ENCODE results near the gene ATP2B2.

The ATP2B2 gene

DNA sequence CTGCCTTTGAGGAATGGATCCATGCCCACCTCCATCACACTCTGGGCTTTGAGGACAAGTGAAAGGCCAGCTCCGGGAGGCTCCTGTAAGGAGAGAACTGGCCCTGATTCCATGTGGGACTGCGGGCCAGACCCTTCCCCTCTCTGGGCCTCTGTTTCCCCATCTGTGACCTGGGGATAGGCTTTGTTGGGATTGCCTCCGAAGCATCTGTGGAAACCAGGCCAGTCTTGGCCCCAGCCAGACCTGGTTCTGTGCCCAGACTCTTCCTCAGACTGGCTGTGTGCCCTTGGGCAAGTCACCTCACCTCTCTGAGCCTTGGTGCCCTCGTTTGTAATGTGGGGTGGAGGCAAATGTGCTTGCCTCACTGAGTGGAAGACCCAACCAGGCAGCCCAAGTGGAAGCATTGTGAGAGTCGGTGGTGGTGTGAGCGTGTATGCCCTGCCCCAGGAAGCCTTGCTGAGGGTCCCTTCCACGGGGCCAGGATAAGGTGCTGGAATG is 163.4 kb downstream of the ATP2B2 start:
- DNase-seq (ENCODE audit: extremely low read depth, low read depth) = no peak
- TF ChIP-seq, protein P1, sequence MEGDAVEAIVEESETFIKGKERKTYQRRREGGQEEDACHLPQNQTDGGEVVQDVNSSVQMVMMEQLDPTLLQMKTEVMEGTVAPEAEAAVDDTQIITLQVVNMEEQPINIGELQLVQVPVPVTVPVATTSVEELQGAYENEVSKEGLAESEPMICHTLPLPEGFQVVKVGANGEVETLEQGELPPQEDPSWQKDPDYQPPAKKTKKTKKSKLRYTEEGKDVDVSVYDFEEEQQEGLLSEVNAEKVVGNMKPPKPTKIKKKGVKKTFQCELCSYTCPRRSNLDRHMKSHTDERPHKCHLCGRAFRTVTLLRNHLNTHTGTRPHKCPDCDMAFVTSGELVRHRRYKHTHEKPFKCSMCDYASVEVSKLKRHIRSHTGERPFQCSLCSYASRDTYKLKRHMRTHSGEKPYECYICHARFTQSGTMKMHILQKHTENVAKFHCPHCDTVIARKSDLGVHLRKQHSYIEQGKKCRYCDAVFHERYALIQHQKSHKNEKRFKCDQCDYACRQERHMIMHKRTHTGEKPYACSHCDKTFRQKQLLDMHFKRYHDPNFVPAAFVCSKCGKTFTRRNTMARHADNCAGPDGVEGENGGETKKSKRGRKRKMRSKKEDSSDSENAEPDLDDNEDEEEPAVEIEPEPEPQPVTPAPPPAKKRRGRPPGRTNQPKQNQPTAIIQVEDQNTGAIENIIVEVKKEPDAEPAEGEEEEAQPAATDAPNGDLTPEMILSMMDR (IDR thresholded peaks at IDR 0.05; ENCODE audit: low read depth, low read length) = no peak

DNA sequence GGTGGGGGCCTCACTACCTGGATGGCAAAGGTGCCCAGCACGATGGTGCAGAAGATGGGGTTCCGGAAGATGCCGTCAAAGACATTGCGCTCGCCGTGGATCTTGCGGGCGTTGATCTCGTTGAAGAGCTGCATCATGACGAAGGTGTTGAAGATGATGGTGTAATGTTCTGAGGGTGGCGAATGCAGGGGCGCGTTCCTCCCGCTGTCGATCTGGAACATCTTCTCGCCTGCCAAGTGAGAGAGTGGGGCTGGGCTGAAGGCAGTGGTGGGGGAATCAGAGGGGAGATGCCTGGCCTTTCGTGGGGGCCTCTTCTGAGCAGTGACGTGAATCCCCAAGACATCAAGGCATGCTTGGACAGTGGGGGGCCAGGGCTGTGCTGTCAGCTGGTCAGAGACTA is 164.9 kb downstream of the ATP2B2 start:
- TF ChIP-seq, protein P1 (IDR thresholded peaks at IDR 0.05; ENCODE audit: low read depth, low read length) = no peak
- no peak for DNase-seq (ENCODE audit: extremely low read depth, low read depth)

DNA sequence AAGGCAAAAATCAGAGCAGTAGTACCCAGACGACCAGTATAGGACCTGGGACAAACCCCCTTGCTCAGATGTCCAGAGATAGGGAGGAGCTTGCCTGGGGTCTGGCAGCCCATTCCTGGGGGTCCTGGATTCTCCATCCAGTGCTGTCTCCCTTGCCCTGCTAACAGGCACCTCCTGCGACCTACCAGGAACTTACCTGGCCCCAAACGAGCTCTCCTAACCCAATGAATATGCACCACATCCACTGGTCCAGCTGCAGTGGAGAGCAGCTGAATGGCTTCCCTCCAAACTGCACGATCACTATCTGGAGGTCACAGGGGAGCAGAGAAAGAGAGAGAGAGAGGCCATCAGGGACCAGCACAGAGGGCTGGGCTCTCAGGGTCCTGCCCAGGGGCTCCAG is 165.3 kb downstream of the ATP2B2 start:
- TF ChIP-seq, protein P1 (IDR thresholded peaks at IDR 0.05; ENCODE audit: low read depth, low read length) = no peak
- no peak for DNase-seq (ENCODE audit: extremely low read depth, low read depth)

DNA sequence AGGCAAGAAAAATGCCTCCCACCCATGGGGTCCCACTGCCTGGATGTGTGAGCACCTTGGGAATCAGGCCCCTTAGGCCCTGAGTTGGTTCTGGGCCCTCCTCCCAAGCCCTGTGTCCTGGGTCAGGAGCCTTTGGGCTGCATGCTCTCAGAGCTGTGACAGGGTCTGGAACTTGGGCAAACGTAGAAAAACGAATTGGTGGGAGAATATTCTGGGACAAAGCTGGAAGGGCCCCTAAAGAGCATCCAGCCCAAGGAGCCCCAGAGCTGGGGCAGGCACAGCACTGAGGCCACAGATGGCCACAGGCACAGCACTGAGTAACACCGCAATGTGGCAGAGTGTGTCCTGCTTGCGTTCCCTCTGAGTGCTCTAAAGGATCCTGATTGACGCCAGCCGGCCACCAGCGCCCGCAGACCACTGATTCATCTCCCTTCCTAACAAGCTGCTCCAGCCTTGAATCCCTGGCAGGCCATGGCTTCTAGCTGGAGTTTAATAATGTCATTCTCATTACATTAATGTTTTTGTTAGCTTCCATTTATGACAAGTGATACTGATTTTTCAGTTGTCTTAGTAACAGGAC is 165.9 kb downstream of the ATP2B2 start:
- DNase-seq (ENCODE audit: extremely low read depth, low read depth) = no peak
- TF ChIP-seq, protein P1 (IDR thresholded peaks at IDR 0.05; ENCODE audit: low read depth, low read length) = no peak

DNA sequence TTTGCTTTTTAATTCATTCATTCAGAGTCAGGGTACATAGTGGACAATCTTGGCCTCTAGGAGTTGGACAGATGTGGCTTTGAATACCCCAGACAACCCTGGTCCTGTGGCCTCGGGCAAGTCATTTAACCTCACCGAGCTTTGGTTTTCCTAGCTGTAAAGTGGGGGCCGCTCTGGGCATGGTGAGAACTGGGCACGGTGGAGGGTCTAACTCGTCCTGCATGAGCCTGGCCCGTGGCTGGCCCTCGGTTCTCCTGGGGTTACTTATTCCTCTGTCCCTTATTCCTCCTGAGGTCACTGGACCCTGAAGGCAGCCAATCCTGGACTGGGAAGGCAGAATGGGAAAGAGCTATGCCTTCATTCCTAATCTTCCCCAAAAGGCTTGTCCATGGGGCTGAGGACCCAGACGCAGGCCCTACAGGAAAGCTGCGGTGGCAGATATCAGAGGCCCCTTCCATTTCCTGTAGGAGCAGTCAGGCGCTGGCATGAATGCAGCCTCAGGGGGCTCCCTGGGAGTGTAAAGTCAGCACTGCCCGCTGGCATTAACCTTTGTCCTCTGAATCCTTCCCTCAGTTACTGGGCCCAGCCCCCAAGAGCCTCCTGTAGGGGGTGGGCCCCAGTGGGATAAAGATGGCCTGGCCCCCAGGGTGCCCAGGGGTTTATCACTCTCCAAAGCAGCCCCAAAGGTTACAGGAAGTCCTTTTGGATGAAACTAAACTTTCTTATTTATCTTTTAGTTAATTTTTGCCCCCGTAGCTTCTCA is 166.6 kb downstream of the ATP2B2 start:
- DNase-seq (ENCODE audit: extremely low read depth, low read depth) = no peak
- TF ChIP-seq, protein P1 (IDR thresholded peaks at IDR 0.05; ENCODE audit: low read depth, low read length) = no peak

DNA sequence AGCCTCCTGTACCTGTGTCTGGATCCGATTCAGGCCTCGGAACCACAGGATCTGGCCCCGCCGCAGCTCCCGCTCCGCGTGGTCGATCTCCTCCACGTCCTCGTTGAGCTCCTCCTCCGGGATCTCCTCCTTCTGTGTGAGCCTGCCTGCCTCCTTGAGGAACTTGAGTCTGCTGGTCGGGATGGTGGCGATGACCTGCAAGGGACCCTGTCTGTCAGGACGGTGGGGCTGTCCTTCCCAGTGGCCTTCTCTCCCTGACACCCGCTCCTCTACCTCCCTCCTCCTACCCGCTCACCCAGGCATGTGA is 167.3 kb downstream of the ATP2B2 start:
- TF ChIP-seq, protein P1 (IDR thresholded peaks at IDR 0.05; ENCODE audit: low read depth, low read length) = no peak
- DNase-seq (ENCODE audit: extremely low read depth, low read depth) = no peak

DNA sequence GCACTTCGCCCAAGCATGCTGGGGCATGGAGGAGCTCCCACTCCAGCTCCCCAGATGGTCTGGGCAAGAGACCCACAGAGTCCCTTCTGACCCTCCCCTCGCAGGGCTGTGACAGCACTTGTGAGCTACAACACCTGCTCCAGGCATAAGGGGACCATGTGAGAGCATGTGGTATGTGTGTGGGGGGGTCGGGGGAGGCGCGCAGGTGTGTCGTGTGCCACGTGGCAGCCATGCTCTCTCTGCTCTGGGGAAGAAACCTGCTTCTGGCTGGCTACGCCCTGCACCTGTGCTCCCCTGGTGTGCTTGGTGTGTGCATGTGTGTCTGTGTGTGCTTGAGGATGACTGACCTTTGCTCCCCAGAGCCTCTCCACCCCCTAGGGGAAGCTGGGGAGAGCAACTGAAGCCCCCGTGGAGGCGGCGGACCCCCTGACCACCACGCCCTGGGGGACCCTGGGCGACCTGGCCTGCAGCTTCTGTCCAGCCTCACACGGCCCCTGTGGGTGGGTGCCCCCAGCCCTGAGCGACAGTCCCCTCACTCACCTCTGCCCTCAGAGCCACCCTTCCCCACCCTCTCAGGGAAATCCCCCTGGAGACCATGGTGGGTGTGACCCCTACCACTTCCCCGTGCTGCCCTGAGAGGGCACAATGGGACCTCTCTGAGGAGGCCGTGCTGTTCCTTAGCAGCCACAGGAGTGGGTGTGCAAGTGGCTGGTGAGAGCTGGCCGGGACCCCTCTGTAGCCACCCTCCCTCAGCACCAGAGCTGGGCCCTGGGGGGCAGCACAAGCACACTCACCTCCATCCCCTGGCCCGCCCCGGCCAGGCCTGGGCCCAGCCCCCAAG is 167.8 kb downstream of the ATP2B2 start:
- no peak for DNase-seq (ENCODE audit: extremely low read depth, low read depth)
- TF ChIP-seq, protein P1 (IDR thresholded peaks at IDR 0.05; ENCODE audit: low read depth, low read length) = no peak

All from AG09319 (cell line).